ENCODE data around the gene ENTHD1.

The ENTHD1 gene

GRCh38 chr22:39718206-39718605, 175.4 kb downstream of the ENTHD1 start:
- TF ChIP-seq, protein P1, sequence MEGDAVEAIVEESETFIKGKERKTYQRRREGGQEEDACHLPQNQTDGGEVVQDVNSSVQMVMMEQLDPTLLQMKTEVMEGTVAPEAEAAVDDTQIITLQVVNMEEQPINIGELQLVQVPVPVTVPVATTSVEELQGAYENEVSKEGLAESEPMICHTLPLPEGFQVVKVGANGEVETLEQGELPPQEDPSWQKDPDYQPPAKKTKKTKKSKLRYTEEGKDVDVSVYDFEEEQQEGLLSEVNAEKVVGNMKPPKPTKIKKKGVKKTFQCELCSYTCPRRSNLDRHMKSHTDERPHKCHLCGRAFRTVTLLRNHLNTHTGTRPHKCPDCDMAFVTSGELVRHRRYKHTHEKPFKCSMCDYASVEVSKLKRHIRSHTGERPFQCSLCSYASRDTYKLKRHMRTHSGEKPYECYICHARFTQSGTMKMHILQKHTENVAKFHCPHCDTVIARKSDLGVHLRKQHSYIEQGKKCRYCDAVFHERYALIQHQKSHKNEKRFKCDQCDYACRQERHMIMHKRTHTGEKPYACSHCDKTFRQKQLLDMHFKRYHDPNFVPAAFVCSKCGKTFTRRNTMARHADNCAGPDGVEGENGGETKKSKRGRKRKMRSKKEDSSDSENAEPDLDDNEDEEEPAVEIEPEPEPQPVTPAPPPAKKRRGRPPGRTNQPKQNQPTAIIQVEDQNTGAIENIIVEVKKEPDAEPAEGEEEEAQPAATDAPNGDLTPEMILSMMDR (IDR thresholded peaks at IDR 0.05) = no peak

GRCh38 chr22:39717099-39717498, 176.5 kb downstream of the ENTHD1 start:
- TF ChIP-seq, protein P1 (IDR thresholded peaks at IDR 0.05) = no peak

DNA sequence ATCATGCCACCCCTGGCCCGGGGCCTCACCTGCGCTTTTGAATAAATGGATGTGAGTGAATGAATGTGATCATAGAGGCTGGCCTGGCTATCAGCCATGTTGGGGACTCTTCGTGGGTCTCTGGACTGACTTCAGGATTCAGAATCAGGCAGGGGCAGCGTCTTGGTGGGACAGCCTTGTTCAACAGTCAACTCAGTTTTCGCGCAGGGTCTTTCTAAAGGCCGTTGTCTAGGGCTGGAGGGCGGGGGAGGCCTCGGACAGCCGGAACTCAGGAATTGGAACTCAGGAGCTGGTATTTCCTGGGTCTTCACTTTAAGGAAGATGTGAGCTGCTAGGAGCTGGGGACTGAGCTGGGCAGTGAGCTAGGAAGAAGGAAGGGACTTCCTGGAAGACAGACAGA, 177.0 kb downstream of the ENTHD1 start:
- TF ChIP-seq, protein P1 (IDR thresholded peaks at IDR 0.05) = no peak

DNA sequence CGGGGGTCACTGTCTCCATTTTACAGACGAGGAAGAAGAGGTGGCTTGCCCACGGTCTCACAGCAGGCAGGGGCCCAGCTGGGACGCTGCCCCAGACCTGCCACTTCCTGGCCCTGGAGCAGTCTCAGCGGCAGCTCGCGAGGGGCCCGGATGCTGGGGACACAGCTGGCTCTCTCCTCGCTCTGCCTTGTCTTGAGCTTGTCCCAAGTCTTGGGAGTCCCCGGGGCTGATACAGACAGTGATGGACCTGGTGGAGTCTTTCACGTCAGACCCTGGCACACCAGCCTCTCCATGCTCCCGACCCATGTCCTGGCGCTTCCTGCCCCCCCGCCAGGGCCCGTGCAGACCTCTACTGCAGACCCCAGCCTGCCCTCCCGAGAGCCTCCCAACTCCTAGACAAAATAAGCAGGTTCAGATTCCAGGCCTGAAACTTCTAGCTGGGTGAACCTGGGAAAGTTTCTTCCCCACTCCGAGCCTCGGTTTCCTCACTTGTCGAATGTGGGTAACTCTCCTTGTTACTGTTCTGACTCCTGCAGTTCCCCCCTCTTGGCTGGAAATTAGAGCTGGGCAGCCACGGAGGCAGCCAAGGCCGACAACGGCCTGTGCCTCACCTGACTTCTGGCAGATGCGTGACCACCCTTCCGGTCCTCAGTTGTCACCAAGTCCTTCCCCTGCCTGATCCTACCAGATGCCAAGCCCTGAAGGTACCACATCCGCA, 177.6 kb downstream of the ENTHD1 start:
- TF ChIP-seq, protein P1 (IDR thresholded peaks at IDR 0.05) = no peak

GRCh38 chr22:39714321-39714720, 179.2 kb downstream of the ENTHD1 start:
- TF ChIP-seq, protein P1 (IDR thresholded peaks at IDR 0.05) = no peak

GRCh38 chr22:39713799-39714290, 179.7 kb downstream of the ENTHD1 start:
- TF ChIP-seq, protein P1 (IDR thresholded peaks at IDR 0.05) = no peak

- TF ChIP-seq, protein P1 (IDR thresholded peaks at IDR 0.05) = no peak
These were observed 180.6 kb downstream of the ENTHD1 start for GRCh38 chr22:39712751-39713525.
